Transverse colon (tissue), 4 donors: Measurements from ENCODE around the gene TMED1. TPM values are rescaled to one million over a fixed set of nuclear protein-coding genes. Genes with fewer than 3 reads are reported as not detected.
"Not testable (repeated sequence)": the region's sequence is repeated elsewhere in the genome, so short reads cannot be mapped to it uniquely, and the experiment has no call there.

Source experiments
- DNase-seq: peaks from one replicate; pipeline ENCODE4 v3.0.0-alpha.2; 2019
- H3K27ac ChIP-seq, 4 donors: fragments of 200-600 bp; sonication (generic); 2 replicates each; pipeline ENCODE4 v1.5.1; 2016 to 2018; ENCODE audit warnings: inconsistent platforms in 4 of 4
- H3K27me3 ChIP-seq: fragments of 200-600 bp; sonication (generic); 2 replicates; pipeline ENCODE4 v1.5.1; 2017; ENCODE audit warnings: inconsistent platforms
- H3K36me3 ChIP-seq, 4 donors: fragments of 200-600 bp; sonication (generic); 2 replicates each; pipeline ENCODE4 v1.5.1; 2017 to 2019; ENCODE audit warnings: inconsistent platforms in 4 of 4
- H3K4me1 ChIP-seq, 4 donors: fragments of 200-600 bp; sonication (generic); 2 replicates each; pipeline ENCODE4 v1.5.1; 2017 to 2020; ENCODE audit warnings: inconsistent platforms in 4 of 4
- H3K4me3 ChIP-seq, 4 donors: fragments of 200-600 bp; sonication (generic); 1 replicate in 1 of 4; 2 replicates in 3 of 4; pipeline versions ENCODE4 v1.5.1 to v1.6.1; 2017 to 2019; ENCODE audit warnings: inconsistent platforms in 4 of 4
- H3K9me3 ChIP-seq, 2 donors: fragments of 200-600 bp; sonication (generic); 2 replicates each; pipeline ENCODE4 v1.5.1; 2017 to 2019; ENCODE audit warnings: inconsistent platforms in 2 of 2
- EP300 ChIP-seq: sonication (generic); formaldehyde crosslinking; IDR thresholded peaks from one replicate; pipeline ENCODE4 v1.6.1; 2017; ENCODE audit warnings: antibody characterized with exemption, low read depth
- POLR2A ChIP-seq: fragments of 450-650 bp; IDR thresholded peaks from one replicate; pipeline ENCODE4 v1.6.1; 2016; ENCODE audit warnings: antibody characterized with exemption, mild to moderate bottlenecking, moderate library complexity
- POLR2AphosphoS5 ChIP-seq, 3 donors: sonication (generic); formaldehyde crosslinking; IDR thresholded peaks; one replicate each; pipeline ENCODE4 v1.6.1; 2016; ENCODE audit warnings: antibody characterized with exemption in 3 of 3
- WGBS, 2 donors: methylation state at CpG; one replicate each; pipeline ENCODE4 v1.1.5; 2018; ENCODE audit warnings: low coverage in 1 of 2; 5-methylcytosine and 5-hydroxymethylcytosine counted together
- in situ Hi-C, 4 donors: fragments of 200-750 bp; cut with MboI; loops; one replicate each; pipeline versions ENCODE4 v1.15.0 to v1.15.1; 2017; ENCODE audit warnings: low sequenced_read_pairs in 3 of 4, low pct_ligation_motif_present in 1 of 4, low pct_unique_long_range_greater_than_20kb in 1 of 4
- intact Hi-C: fragments of 100-400 bp; cut with DNase I; formaldehyde crosslinking; loops from one replicate; pipeline ENCODE4 v1.15.1; 2023; ENCODE audit warnings: low total_unique reads
- total RNA-seq, 4 donors: library from RNA; depleted of rRNA; stranded (reverse); fragments of >200 nt; gene quantifications; one replicate each; pipeline ENCODE4 v1.1.0, GENCODE V29; 2016
- TF ChIP-seq, protein P1 (sequence below), 5 experiments: fragments of 200-600 bp in 3 of 5; fragments of 450-650 bp in 2 of 5; sonication (generic) in 3 of 5; IDR thresholded peaks; 1 replicate in 2 of 5; 2 replicates in 3 of 5; pipeline ENCODE4 v1.5.1; 2016 to 2017; ENCODE audit warnings: antibody characterized with exemption in 5 of 5, inconsistent platforms in 3 of 5, mild to moderate bottlenecking in 2 of 5, moderate library complexity in 1 of 5

Gene TMED1
- total RNA-seq, 4 donors from 2014 or later: 2.8 to 40.4 (median 24.4) TPM

DNA sequence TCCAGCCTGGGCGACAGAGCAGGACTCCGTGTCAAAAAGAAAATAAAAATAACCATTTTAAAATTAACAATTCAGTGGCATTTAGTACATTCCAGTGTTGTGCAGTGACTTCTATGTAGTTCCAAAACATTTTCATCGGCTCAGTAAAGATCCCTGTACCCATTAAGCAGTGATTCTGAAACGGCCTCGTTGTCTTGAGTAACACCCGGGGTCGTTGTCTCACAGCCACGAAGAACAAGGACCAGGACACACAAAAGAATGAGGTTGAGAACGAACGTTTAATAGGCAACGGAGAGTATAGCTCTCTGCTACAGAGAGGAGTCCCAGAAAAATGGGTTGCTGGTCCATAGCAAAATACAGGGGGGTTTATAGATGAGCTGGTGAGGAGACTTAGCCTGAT is 2.4 kb upstream of the TMED1 start:
- intact Hi-C loops (no loop called here), in situ Hi-C loops (no loop called here)
- no peak for DNase-seq
- Histone ChIP-seq H3K9me3 (no peaks in the 10 kb centered on the region), H3K4me1 (peaks cover 0 to 7% (median 5%) of the 10 kb centered on the region in 4 donors), H3K36me3 (no peaks in the 10 kb centered on the region), H3K4me3 (no peak overlapping the region), H3K27ac (no peak overlapping the region), H3K27me3 (no peaks in the 10 kb centered on the region)
- 66 to 83% methylated on average over 9 to 11 of the region's 11 CpGs for WGBS, 2 donors
- TF ChIP-seq EP300: no peak
- no peak for TF ChIP-seq POLR2A
- TF ChIP-seq, protein P1, sequence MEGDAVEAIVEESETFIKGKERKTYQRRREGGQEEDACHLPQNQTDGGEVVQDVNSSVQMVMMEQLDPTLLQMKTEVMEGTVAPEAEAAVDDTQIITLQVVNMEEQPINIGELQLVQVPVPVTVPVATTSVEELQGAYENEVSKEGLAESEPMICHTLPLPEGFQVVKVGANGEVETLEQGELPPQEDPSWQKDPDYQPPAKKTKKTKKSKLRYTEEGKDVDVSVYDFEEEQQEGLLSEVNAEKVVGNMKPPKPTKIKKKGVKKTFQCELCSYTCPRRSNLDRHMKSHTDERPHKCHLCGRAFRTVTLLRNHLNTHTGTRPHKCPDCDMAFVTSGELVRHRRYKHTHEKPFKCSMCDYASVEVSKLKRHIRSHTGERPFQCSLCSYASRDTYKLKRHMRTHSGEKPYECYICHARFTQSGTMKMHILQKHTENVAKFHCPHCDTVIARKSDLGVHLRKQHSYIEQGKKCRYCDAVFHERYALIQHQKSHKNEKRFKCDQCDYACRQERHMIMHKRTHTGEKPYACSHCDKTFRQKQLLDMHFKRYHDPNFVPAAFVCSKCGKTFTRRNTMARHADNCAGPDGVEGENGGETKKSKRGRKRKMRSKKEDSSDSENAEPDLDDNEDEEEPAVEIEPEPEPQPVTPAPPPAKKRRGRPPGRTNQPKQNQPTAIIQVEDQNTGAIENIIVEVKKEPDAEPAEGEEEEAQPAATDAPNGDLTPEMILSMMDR (IDR thresholded peaks at IDR 0.05): no peak
- no peak for TF ChIP-seq POLR2AphosphoS5 (IDR thresholded peaks at IDR 0.05)

DNA sequence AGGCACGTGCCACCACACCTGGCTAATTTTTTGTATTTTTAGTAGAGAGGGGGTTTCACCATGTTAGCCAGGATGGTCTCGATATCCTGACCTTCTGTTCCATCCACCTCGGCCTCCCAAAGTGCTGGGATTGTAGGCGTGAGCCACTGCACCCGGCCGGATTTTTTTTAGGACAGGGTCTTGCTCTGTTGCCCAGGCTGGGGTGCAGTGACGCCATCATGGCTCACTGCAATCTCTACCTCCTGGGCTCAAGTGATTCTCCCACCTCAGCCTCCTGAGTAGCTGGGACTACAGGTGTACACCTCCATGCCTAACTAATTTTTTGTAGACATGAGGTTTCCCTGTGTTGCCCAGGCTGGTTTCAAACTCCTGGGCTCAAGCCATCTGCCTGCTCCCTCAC is 1.6 kb upstream of the TMED1 start:
- intact Hi-C loops: loop anchor here (2.0 kb wide), 1 partner anchor 269 kb away; the partner anchor contains the start of gene CDKN2D
- in situ Hi-C loops: not testable (repeated sequence)

DNA sequence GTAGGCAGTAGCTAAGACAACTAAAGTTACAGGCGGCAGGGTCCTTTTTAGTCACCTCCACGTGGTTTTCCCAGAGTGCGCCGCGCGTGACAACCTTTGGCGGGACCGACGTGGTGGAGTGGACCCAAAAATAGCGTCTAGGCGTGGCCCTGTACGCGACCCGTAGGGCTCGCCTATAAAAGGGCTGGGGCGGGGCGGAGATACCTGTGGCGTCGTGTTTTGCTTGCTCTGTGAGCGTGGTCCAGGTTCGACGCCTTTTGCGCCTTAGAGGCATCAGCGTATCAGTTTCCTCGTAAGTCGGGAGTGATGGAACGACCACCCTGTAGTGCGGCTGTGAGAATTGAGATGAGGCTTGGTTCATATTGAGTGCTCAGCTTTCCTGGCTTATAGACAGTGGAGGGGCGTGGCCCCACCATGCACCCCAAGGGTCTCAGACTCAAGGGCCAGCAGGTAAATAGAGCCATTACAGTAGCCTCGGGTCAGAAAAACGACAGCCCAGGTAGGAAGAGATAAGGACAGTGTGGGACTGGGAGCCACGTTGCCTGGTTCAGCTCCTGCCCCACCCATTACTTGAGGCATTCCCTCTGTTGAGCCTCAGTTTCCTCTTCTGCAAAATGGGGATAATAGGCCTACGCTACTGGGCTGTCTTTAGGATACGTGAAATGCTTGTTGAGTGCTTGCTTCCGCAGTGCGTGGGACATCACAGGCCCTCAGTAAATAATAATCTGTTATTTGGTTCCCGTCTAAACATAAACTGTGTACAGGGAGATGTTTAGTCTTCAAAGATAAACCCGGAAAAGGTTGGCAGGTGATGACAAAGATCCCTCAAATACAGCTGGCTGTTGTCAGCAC is 693 bp upstream of the TMED1 start:
- Histone ChIP-seq H3K4me1 (peaks cover 0 to 7% (median 5%) of the 10 kb centered on the region in 4 donors), H3K36me3 (peaks cover 0 to 9% (median 2%) of the 10 kb centered on the region in 4 donors), H3K27ac (peak overlapping the region; percentile 93 to 99 (median 98)), H3K9me3 (no peaks in the 10 kb centered on the region), H3K4me3 (peak overlapping the region in 3 of 4 donors; percentile 56 to 66 (median 63)), H3K27me3 (no peaks in the 10 kb centered on the region)
- TF ChIP-seq EP300: no peak
- peak; percentile 1 to 13 (median 9) for TF ChIP-seq POLR2AphosphoS5 (IDR thresholded peaks at IDR 0.05)
- TF ChIP-seq, protein P1 (IDR thresholded peaks at IDR 0.05): peak in 1 of 5 experiments; percentile 7
- 34 to 90% methylated on average over 5 to 38 of the region's 38 CpGs for WGBS, 2 donors
- intact Hi-C loops (loop anchor here (2.0 kb wide), 1 partner anchor 268 kb away; the partner anchor contains the start of gene CDKN2D), in situ Hi-C loops (no loop called here)
- peak; percentile 86 for DNase-seq

More for the DNA sequence above, 1.6 kb upstream of the TMED1 start:
- DNase-seq, H3K4me3 ChIP-seq, H3K36me3 ChIP-seq, H3K27me3 ChIP-seq, H3K27ac ChIP-seq, H3K9me3 ChIP-seq, H3K4me1 ChIP-seq: not testable (repeated sequence)
- WGBS, 2 donors: 95% methylated on average over 6 of the region's 7 CpGs; no CpG with 5 or more reads in 1 of the 2 donors

DNA sequence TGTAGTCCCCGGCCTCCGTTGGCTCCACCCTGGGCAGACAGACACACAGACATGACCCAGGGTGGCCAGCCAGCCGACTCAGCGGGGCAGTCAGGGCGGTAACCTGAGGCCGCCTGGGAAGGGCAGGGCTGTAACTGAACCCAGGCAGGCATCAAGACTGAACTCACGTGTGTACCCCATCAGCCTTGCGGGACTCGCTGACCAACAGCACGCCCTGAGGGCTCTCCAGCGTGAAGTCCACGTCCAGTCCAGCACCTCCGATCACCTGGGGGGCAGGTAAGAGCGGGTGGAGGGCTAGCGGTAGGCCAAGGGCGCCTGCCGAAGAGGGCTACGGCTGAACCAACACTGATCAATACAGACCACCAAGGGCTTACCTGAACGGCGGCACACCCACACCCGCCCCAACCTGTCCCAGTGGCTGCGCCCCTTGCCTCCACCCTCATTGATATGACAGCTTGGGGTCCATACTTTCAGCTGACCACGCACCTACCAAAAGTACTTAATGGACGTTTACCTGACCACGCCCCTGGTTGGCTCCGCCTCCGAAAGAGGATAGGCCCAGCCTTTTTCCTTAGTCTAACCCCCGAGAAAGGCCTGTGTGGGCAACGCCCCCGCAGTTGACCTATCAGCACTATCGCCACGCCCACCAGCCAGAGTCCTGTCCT is 791 bp downstream of the TMED1 start:
- intact Hi-C loops: no loop called here
- in situ Hi-C loops: no loop called here
- TF ChIP-seq, protein P1 (IDR thresholded peaks at IDR 0.05): no peak
- peak in 2 of 3 donors; percentile 14 to 48 for TF ChIP-seq POLR2AphosphoS5 (IDR thresholded peaks at IDR 0.05)
- H3K27ac ChIP-seq: peak overlapping the region; percentile 93 to 99 (median 98)
- WGBS, 2 donors: 59% methylated on average over 32 of the region's 32 CpGs; no CpG with 5 or more reads in 1 of the 2 donors
- peaks cover 0 to 14% (median 4%) of the 10 kb centered on the region in 4 donors for H3K36me3 ChIP-seq
- peaks cover 0 to 7% (median 5%) of the 10 kb centered on the region in 4 donors for H3K4me1 ChIP-seq
- H3K9me3 ChIP-seq: no peaks in the 10 kb centered on the region
- no peak for DNase-seq
- H3K27me3 ChIP-seq: no peaks in the 10 kb centered on the region
- H3K4me3 ChIP-seq: peak overlapping the region in 3 of 4 donors; percentile 17 to 66 (median 63)
